AG09309 (cell line): ENCODE results near the gene FZD2.

Source experiments
- DNase-seq: peaks from one replicate; pipeline ENCODE4 v3.0.0-alpha.2; 2010; ENCODE audit warnings: low read depth
- H3K4me3 ChIP-seq: 2 replicates; pipeline ENCODE4 v1.5.1; 2011; ENCODE audit warnings: mild to moderate bottlenecking, low read depth, low read length, moderate library complexity; ENCODE audit not compliant: control insufficient read depth
- TF ChIP-seq, protein P1 (sequence below): IDR thresholded peaks from 2 replicates; pipeline ENCODE4 v1.5.1; 2011; ENCODE audit warnings: mild to moderate bottlenecking, low read depth, low read length, inconsistent platforms; ENCODE audit not compliant: insufficient read depth, control insufficient read depth; ENCODE audit errors: missing control alignments

Gene FZD2

DNA sequence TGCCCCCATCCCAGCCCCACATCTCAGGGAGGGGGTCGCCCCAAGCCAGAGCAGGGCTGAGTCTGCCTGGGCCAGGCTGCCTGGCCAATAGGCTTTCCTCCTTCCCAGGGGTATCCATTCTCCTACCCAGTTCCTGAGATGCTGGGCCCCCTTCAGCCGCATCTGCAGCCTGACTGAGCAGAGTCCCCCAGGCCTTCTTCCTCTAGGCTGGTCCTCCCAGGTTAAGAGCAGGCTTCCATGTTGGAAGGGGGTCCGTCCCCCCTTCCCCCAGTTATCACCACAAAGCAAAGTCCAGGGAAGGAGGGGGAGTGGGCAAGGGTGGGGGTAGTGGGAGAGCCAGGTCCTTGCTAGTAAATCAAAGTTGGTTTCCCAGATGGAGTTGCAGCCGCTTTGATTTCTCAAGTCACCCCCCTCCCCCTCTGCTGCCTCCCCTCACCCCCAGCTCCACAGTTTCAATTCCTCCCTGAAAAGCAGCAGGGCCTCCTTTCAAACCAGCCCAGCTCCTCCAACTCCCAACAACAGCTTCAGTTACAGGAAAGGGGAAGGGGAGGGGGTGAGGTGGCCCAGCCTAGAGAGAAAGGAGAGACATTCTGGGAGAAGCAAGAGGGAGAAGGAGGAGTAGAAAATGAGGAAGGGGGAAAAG, 9.5 kb upstream of the FZD2 start:
- no peak for DNase-seq
- TF ChIP-seq, protein P1, sequence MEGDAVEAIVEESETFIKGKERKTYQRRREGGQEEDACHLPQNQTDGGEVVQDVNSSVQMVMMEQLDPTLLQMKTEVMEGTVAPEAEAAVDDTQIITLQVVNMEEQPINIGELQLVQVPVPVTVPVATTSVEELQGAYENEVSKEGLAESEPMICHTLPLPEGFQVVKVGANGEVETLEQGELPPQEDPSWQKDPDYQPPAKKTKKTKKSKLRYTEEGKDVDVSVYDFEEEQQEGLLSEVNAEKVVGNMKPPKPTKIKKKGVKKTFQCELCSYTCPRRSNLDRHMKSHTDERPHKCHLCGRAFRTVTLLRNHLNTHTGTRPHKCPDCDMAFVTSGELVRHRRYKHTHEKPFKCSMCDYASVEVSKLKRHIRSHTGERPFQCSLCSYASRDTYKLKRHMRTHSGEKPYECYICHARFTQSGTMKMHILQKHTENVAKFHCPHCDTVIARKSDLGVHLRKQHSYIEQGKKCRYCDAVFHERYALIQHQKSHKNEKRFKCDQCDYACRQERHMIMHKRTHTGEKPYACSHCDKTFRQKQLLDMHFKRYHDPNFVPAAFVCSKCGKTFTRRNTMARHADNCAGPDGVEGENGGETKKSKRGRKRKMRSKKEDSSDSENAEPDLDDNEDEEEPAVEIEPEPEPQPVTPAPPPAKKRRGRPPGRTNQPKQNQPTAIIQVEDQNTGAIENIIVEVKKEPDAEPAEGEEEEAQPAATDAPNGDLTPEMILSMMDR: no peak
- H3K4me3 ChIP-seq: no peak overlapping the region

DNA sequence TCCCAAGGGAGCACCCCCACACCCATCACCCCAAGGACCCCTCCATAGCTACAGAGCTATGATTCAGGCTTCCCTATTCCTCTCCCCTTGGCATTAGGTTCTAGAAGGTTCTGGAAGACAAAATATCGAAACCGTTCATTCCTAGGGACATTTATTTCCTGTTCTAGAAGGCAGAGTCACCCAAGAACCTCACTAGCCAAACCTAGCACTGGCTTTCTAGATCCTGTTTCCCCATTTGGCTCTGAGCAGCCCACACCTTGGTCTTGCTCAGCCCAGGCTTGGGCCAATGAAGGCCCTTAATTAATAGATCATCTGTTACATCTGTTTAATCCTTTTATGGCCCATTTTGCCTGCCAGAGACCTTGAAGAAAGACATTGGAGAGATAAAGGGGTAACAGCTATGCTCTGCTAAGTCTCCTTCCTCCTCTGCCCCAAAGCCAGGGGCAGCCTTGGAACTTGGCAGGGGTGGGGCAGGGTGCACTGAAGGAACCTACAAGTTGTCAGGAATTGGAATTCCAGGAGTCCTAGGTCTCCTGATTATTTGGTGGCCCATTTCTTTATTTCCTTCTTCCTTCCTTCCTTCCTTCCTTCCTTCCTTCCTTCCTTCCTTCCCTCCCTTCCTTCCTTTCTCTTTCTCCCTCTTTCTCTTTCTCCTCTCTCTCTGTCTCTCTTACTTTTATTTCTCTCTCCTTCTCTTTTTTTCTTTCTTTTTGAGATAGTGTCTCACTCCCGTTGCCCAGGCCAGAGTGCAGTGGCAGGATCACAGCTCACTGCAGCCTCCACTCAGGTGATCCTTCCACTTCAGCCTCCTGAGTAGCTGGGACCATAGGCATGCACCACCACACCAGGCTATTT, 8.7 kb upstream of the FZD2 start:
- no peak for DNase-seq
- no peak overlapping the region for H3K4me3 ChIP-seq
- TF ChIP-seq, protein P1: no peak

DNA sequence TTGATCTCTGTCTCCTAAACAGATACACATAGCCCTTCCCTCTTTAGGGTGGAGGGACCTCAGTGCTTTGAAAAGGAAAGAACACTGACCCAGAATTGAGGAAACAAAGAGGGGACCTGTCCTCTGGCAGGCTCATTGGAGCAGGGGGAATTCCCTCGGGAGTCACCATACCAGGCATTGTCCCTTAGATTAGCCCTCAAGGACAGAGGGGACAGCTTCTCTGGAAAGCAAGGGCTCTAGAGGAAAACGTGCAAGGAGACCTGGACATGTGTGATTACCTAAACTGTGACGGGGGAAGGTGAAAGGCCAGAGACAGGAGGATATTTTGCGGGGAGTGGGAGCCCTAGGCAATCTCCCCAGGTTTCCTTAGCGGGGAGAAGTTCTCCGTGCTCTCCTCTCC, 7.6 kb upstream of the FZD2 start:
- TF ChIP-seq, protein P1: no peak
- H3K4me3 ChIP-seq: no peak overlapping the region
- no peak for DNase-seq

DNA sequence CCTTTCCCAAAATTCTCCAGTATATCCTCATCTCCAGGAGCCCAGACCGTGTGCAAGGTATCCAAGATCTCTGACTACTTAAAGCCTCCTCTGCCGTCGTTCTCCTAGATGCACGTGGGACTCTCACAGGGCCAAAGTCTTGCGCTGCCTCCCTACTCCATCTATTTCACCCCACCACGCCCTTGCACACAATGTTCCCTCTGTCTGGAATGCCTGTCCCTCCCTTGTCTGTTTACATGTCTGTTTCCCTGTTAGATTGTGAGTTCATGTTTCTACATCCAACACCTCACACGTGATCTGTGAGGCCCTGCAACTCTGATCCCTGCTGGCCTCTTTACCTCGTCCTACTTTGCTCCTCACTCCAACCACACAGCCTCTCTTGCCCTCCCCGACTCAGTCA, 4.9 kb upstream of the FZD2 start:
- no peak for DNase-seq
- no peak overlapping the region for H3K4me3 ChIP-seq
- TF ChIP-seq, protein P1: no peak

DNA sequence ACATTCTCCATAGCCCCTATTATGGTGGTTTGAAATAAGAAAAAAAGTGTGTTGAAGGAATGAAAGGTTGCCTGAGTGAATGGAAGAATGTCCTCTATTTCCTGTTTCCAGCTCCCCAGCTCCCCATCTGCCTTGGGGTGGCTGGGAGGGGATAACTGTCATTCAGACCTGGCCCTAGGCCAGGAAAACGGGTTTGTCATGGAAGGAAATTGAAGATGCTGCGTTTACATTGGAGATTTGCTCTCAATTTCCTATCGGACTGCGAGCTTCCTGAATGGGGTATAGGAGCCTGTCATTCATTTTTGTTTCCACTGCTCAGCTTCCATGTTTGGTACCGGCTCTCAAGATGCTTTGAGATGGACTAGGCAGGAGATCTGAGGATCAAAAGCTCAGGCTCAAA, 2.2 kb upstream of the FZD2 start:
- TF ChIP-seq, protein P1: no peak
- no peak overlapping the region for H3K4me3 ChIP-seq
- DNase-seq: no peak

DNA sequence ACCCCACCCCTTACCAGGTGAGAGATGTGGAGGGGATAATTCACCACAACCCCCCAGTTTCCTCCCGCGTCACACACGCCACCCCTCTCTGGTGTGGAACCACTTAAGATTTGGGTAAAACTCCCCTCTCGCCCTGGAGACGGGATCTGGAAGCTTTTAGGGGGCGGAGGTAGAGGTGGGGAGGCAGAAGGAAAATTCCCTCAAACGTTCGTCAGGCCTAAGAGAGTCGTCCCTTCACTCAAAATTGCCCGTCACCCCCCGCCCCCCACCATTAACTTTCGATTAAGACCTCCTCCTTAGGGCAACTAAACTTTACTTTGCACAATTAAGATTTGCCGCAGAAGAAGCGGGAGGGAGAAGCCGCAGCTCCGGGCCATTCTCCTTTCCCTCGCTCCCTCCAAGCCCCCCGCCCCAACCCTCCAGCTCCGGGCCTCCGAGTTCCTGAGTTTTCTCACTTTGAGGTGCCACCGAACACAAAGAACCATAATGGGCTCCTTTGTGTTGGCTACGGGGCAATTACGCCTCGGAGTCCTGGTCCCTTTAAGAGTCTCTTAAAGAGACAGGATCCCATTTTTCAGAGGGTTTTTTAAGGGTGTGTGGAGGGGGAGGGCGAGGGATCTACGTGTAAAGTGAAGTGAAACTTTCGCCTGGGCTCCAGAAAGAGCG, 985 bp upstream of the FZD2 start:
- H3K4me3 ChIP-seq: peak overlapping the region; percentile 94
- DNase-seq: no peak
- TF ChIP-seq, protein P1: no peak
